Liver (tissue), 9 donors: ENCODE measurements around the gene LRRC51. TPM values are rescaled to one million over a fixed set of nuclear protein-coding genes. Genes with fewer than 3 reads are reported as not detected.

ENCODE experiments used
- DNase-seq: peaks from one replicate; pipeline ENCODE4 v3.0.0-alpha.2; 2017; ENCODE audit warnings: low spot score
- H3K27ac ChIP-seq, 2 donors: one replicate each; pipeline ENCODE4 v1.7.0; 2013; ENCODE audit warnings: inconsistent platforms in 2 of 2, low read length in 2 of 2, control low read depth in 1 of 2, low read depth in 1 of 2, mild to moderate bottlenecking in 1 of 2
- H3K27me3 ChIP-seq, 4 donors: one replicate each; pipeline versions ENCODE4 v1.6.1 to v1.7.0; 2013; ENCODE audit warnings: low read length in 3 of 4, inconsistent platforms in 1 of 4, mild to moderate bottlenecking in 1 of 4, moderate library complexity in 1 of 4; ENCODE audit not compliant: control insufficient read depth in 4 of 4, insufficient read depth in 4 of 4
- H3K36me3 ChIP-seq, 4 donors: one replicate each; pipeline versions ENCODE4 v1.6.1 to v1.7.0; 2013; ENCODE audit warnings: low read length in 3 of 4, mild to moderate bottlenecking in 3 of 4, low read depth in 1 of 4, moderate library complexity in 1 of 4; ENCODE audit not compliant: control insufficient read depth in 4 of 4, insufficient read depth in 3 of 4
- H3K4me1 ChIP-seq, 4 donors: one replicate each; pipeline versions ENCODE4 v1.6.1 to v1.7.0; 2013; ENCODE audit warnings: low read length in 3 of 4, mild to moderate bottlenecking in 3 of 4, moderate library complexity in 1 of 4; ENCODE audit not compliant: control insufficient read depth in 4 of 4, insufficient read depth in 4 of 4
- H3K4me3 ChIP-seq, 3 donors: one replicate each; pipeline versions ENCODE4 v1.6.1 to v1.7.0; 2013; ENCODE audit warnings: low read length in 3 of 3, control low read depth in 1 of 3, low read depth in 1 of 3, mild to moderate bottlenecking in 1 of 3
- H3K9ac ChIP-seq, 2 donors: one replicate each; pipeline ENCODE4 v1.7.0; 2013; ENCODE audit warnings: low read length in 2 of 2, mild to moderate bottlenecking in 2 of 2, moderate library complexity in 2 of 2, control low read depth in 1 of 2, low read depth in 1 of 2
- H3K9me3 ChIP-seq, 4 donors: one replicate each; pipeline versions ENCODE4 v1.6.1 to v1.7.0; 2013; ENCODE audit warnings: low read length in 3 of 4; ENCODE audit not compliant: control insufficient read depth in 4 of 4
- ATF3 ChIP-seq: IDR thresholded peaks from 2 replicates; pipeline ENCODE4 v1.6.1; 2016; ENCODE audit warnings: antibody characterized with exemption
- CTCF ChIP-seq: fragments of 150-350 bp; IDR thresholded peaks from 2 replicates; pipeline ENCODE4 v1.5.1; 2017; ENCODE audit warnings: improper control_type of control experiment, low read depth, low read length; ENCODE audit not compliant: missing input control
- EGR1 ChIP-seq, 2 donors: IDR thresholded peaks; 2 replicates each; pipeline ENCODE4 v1.6.1; 2016 to 2018; ENCODE audit warnings: antibody characterized with exemption in 2 of 2, low read depth in 2 of 2
- FOXA1 ChIP-seq: IDR thresholded peaks from 2 replicates; pipeline ENCODE4 v1.6.1; 2016; ENCODE audit warnings: antibody characterized with exemption
- FOXA2 ChIP-seq: IDR thresholded peaks from 2 replicates; pipeline ENCODE4 v1.6.1; 2016; ENCODE audit warnings: antibody characterized with exemption
- GABPA ChIP-seq, 2 donors: IDR thresholded peaks in 1 of 2; conservative IDR thresholded peaks in 1 of 2; 2 replicates each; pipeline ENCODE4 v1.6.1; 2016; ENCODE audit warnings: antibody characterized with exemption in 2 of 2, mild to moderate bottlenecking in 1 of 2, moderate library complexity in 1 of 2
- HNF4A ChIP-seq, 2 donors: conservative IDR thresholded peaks; 2 replicates each; pipeline ENCODE4 v1.6.1; 2016; ENCODE audit warnings: antibody characterized with exemption in 2 of 2, mild to moderate bottlenecking in 2 of 2
- JUND ChIP-seq, 2 donors: IDR thresholded peaks; 2 replicates each; pipeline ENCODE4 v1.6.1; 2016; ENCODE audit warnings: antibody characterized with exemption in 2 of 2
- MAX ChIP-seq: IDR thresholded peaks from 2 replicates; pipeline ENCODE4 v1.6.1; 2016; ENCODE audit warnings: antibody characterized with exemption
- NR2F2 ChIP-seq: IDR thresholded peaks from 2 replicates; pipeline ENCODE4 v1.6.1; 2016; ENCODE audit warnings: antibody characterized with exemption
- RAD21 ChIP-seq, 2 donors: IDR thresholded peaks; 2 replicates each; pipeline ENCODE4 v1.6.1; 2016; ENCODE audit warnings: antibody characterized with exemption in 2 of 2, mild to moderate bottlenecking in 2 of 2
- REST ChIP-seq: IDR thresholded peaks from 2 replicates; pipeline ENCODE4 v1.6.1; 2016; ENCODE audit warnings: antibody characterized with exemption, mild to moderate bottlenecking
- SP1 ChIP-seq: IDR thresholded peaks from 2 replicates; pipeline ENCODE4 v1.6.1; 2018; ENCODE audit warnings: antibody characterized with exemption, mild to moderate bottlenecking
- TAF1 ChIP-seq: conservative IDR thresholded peaks from 2 replicates; pipeline ENCODE4 v1.6.1; 2016; ENCODE audit warnings: antibody characterized with exemption, mild to moderate bottlenecking
- YY1 ChIP-seq: IDR thresholded peaks from 2 replicates; pipeline ENCODE4 v1.6.1; 2016; ENCODE audit warnings: antibody characterized with exemption, mild to moderate bottlenecking
- ZBTB33 ChIP-seq: IDR thresholded peaks from 2 replicates; pipeline ENCODE4 v1.6.1; 2016; ENCODE audit warnings: antibody characterized with exemption
- WGBS: extraction: QIAGEN DNeasy Blood & Tissue Kit; methylation state at CpG from one replicate; pipeline ENCODE4 v1.1.7; 2013; 5-methylcytosine and 5-hydroxymethylcytosine counted together
- polyA plus RNA-seq, 2 donors: library from polyadenylated mRNA; stranded (reverse) in 1 of 2; unstranded in 1 of 2; fragments of 200-250 nt in 1 of 2; fragments of >200 nt in 1 of 2; fragmentation: Nextera tagmentation in 1 of 2; extraction: Ambion mirVana in 1 of 2; gene quantifications; one replicate each; pipeline versions ENCODE4 v1.2.1 to v1.2.3, GENCODE V29; 2013 to 2015
- total RNA-seq, 2 donors: library from RNA; depleted of rRNA; stranded (reverse); fragments of >200 nt; gene quantifications; one replicate each; pipeline ENCODE4 v1.2.3, GENCODE V29; 2014
- donor health status: healthy.
- donor health status: healthy.
- donor health status: healthy.
- donor health status: healthy.
- donor health status: healthy.

The LRRC51 gene
- total and polyA plus RNA-seq, 4 donors: 1.9 to 3.7 (median 3.2) TPM

GRCh38 chr11:72036687-72037086 is 44.0 kb upstream of the LRRC51 start:
- no peaks in the 10 kb centered on the region for H3K9me3 ChIP-seq
- no peaks in the 10 kb centered on the region for H3K27me3 ChIP-seq
- H3K4me1 ChIP-seq: peaks cover 8 to 27% (median 19%) of the 10 kb centered on the region in 4 donors
- no peak overlapping the region for H3K4me3 ChIP-seq
- H3K27ac ChIP-seq: no peak overlapping the region
- H3K9ac ChIP-seq: no peak overlapping the region
- peaks cover 1 to 10% (median 7%) of the 10 kb centered on the region in 4 donors for H3K36me3 ChIP-seq
- TF ChIP-seq EGR1 (IDR thresholded peaks at IDR 0.05; ENCODE audit: low read depth in 2 of 2) (no peak), ZBTB33 (no peak), YY1 (no peak), HNF4A (conservative IDR thresholded peaks at IDR 0.05) (no peak), SP1 (no peak), NR2F2 (no peak), FOXA2 (no peak), FOXA1 (no peak), TAF1 (no peak), CTCF (no peak), RAD21 (IDR thresholded peaks at IDR 0.05) (no peak), ATF3 (no peak), GABPA (IDR thresholded peaks at IDR 0.05 in 1 of 2, conservative IDR thresholded peaks at IDR 0.05 in 1 of 2) (no peak), MAX (no peak), JUND (IDR thresholded peaks at IDR 0.05) (no peak)
- 87% methylated on average over 3 of the region's 3 CpGs for WGBS
- no peak for DNase-seq

GRCh38 chr11:72037554-72038311 is 42.9 kb upstream of the LRRC51 start:
- DNase-seq: no peak
- Histone ChIP-seq H3K9me3 (no peaks in the 10 kb centered on the region), H3K27ac (no peak overlapping the region), H3K9ac (no peak overlapping the region), H3K36me3 (peaks cover 1 to 10% (median 7%) of the 10 kb centered on the region in 4 donors), H3K4me1 (peaks cover 10 to 34% (median 24%) of the 10 kb centered on the region in 4 donors), H3K4me3 (no peak overlapping the region), H3K27me3 (no peaks in the 10 kb centered on the region)
- 84% methylated on average over 4 of the region's 4 CpGs for whole genome bisulfite sequencing
- TF ChIP-seq CTCF (no peak), REST (no peak), RAD21 (IDR thresholded peaks at IDR 0.05) (no peak)
